Sigmoid colon (tissue), 4 donors: ENCODE data around the gene OGFR.

Experiments used
- EP300 ChIP-seq, 4 donors: sonication (generic); formaldehyde crosslinking; IDR thresholded peaks; one replicate each; pipeline ENCODE4 v1.6.1; 2017; ENCODE audit warnings: antibody characterized with exemption in 4 of 4
- POLR2A ChIP-seq, 2 donors: fragments of 450-650 bp; IDR thresholded peaks; one replicate each; pipeline ENCODE4 v1.6.1; 2016; ENCODE audit warnings: antibody characterized with exemption in 2 of 2, mild to moderate bottlenecking in 2 of 2, moderate library complexity in 2 of 2
- TF ChIP-seq, protein P1 (sequence below), 4 experiments: fragments of 450-650 bp in 3 of 4; fragments of 200-600 bp in 1 of 4; IDR thresholded peaks; one replicate each; pipeline ENCODE4 v1.5.1; 2016 to 2019; ENCODE audit warnings: antibody characterized with exemption in 4 of 4, mild to moderate bottlenecking in 3 of 4, moderate library complexity in 2 of 4

DNA sequence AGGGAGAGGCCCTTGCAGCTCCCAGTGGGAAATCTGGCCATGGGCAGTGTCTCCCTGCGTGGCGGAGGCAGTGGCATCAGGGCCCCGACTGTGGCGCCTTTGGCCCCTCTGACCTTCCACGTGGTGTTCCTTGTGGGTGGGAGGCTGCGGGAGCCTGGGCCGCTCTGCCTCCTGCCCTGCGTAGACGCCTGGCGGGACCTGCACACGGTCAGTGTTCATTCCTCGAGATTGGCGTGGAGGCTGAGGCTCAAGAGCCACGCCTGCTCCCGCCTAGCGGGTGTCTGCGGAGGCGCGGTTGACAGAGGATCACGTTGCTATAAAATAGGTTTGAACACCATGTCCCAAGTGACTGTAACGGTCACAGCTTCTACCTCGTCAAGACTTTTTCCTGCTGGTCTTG, 26.2 kb downstream of the OGFR start:
- TF ChIP-seq EP300 (IDR thresholded peaks at IDR 0.05): no peak
- TF ChIP-seq POLR2A (IDR thresholded peaks at IDR 0.05): no peak
- TF ChIP-seq, protein P1, sequence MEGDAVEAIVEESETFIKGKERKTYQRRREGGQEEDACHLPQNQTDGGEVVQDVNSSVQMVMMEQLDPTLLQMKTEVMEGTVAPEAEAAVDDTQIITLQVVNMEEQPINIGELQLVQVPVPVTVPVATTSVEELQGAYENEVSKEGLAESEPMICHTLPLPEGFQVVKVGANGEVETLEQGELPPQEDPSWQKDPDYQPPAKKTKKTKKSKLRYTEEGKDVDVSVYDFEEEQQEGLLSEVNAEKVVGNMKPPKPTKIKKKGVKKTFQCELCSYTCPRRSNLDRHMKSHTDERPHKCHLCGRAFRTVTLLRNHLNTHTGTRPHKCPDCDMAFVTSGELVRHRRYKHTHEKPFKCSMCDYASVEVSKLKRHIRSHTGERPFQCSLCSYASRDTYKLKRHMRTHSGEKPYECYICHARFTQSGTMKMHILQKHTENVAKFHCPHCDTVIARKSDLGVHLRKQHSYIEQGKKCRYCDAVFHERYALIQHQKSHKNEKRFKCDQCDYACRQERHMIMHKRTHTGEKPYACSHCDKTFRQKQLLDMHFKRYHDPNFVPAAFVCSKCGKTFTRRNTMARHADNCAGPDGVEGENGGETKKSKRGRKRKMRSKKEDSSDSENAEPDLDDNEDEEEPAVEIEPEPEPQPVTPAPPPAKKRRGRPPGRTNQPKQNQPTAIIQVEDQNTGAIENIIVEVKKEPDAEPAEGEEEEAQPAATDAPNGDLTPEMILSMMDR (IDR thresholded peaks at IDR 0.05): no peak
